GM21381 (cell line): ENCODE data around the gene ABCA13.

Experiments used
- ATAC-seq: cut with Tn5 transposase; IDR thresholded peaks from one replicate; pipeline ENCODE4 v1.9.1; 2021; ENCODE audit warnings: mild to moderate bottlenecking, moderate library complexity; ENCODE audit not compliant: unreplicated experiment

Gene ABCA13

DNA sequence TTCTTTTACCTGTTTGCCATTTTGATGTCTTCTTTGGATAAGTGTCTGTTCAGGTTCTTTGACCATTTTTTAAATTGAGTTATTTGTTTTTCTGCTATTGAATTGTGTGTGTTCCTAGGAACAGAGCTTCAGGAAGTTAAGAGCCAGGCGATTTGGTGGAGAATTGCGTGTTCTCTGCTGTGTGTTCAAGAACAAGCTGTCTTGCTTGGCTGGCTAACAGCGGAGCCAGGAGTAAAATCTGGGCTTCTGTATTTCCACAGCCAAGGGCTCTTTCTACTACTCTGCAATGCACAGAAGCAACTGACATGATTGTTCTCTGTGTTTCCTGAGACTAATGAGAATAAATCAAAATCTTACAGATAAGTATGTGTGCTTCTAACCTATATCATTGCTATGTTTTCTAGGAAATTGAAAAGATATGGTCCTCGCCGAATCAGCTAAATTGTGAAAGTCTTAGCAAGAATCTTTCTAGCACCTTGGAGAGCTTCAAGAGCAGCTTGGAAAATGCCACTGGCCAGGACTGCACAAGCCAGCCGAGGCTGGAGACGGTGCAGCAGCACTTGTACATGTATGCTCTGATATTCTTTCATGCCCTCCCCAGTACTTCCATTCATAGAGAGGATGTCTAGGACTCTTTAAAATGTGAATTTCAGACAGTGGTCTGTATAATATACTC, 124.2 kb downstream of the ABCA13 start:
- ATAC-seq = no peak

DNA sequence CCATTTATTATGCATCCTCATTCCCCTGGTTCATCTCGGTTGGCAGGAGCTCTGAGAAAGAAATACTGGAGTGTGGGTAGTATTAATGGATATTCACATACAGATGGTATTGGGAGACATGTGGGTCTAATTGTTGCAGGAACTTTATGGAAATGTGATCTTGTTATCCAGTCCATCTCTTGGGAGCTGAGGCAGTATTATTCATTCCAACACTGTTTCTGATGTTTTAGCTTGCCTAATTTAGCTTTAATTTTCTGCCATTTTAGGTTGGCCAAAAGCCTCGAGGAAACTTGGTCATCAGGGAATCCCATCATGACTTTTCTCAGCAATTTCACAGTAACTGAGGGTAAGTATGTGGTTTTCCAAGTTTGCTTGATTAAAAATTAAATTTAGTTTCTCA, 125.7 kb downstream of the ABCA13 start:
- no peak for ATAC-seq

DNA sequence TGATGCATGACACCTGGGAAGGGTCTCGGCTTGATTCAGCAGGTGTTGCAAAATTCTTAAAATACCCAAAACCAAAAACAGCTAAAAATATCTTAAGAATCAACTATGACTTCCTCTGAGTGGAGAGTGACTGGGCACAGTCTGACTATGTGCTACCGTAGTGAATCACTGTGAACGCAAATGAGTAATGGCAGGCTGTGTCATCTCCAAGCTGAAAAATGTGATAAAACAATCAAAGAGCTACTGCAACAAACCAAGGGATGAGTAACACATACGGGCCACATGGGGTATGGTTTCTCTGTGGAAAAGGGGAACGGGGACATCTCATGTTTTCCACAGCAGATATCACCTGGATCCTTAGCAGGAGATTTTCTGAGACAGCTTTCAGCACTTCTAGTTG, 127.5 kb downstream of the ABCA13 start:
- ATAC-seq = no peak

DNA sequence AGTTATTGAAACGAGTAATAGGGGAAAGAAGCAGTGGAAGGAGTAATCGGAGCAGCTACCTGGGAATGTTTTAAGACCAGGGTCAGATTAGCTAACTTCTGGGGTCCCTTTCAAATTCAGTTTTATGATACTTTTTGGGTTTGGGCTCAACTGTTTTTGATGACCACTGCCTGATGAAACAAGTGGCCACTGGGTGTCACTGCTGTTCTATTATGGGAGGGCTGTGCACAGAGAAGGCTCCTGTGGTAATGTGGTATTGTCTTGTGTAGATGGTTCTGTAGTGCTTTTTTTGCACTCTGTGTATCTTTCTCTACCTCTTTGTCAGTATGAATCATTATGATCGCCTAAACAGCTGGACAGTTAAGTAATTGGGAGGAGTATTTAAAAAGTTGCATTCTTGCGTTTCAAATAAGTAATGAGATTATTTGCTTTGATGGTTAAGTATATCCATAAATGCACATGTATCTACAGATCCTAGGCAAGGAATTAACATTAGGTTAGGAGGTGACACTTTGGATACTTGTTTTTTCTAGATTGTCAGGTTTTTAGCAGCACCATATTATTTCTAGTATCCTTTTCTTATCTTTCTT, 128.4 kb downstream of the ABCA13 start:
- peak; percentile 89 for ATAC-seq

DNA sequence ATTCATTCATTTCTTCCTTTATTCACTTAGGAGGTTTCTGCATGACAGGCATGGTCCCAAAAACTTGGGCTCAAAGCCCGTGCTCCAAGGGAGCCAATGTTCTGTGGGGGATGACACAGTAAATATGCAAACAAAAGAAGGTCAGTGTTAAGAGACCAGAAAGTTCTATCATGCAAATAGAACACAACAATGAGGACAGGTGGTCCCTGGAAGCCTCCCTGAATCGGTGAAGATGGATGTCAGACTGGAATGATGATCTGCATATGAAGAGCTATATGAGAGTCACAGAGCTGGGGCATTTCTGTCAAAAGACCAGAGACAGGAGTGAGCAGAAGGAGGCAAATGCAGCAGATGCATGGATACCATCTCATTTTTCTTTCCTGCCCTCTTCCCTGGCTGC, 129.0 kb downstream of the ABCA13 start:
- no peak for ATAC-seq

DNA sequence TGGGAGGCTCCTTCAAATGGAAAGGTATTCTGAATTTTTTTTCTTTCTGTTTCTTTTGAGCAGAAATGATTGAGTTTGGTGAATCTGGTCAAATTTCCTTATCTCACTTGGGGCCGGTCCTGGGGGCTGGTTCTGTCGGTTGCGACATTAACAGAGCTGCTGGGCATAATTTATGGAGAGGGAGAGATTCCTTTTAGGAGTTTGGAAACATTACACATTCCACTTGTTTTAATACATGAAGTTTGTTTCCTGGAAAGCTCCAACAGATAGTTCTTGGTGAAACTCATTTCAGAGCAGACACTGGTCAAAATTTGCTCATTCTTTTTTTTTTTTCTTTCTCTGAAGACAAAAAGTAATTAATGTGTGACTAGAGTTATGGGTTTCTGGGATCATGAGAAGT, 129.9 kb downstream of the ABCA13 start:
- no peak for ATAC-seq

DNA sequence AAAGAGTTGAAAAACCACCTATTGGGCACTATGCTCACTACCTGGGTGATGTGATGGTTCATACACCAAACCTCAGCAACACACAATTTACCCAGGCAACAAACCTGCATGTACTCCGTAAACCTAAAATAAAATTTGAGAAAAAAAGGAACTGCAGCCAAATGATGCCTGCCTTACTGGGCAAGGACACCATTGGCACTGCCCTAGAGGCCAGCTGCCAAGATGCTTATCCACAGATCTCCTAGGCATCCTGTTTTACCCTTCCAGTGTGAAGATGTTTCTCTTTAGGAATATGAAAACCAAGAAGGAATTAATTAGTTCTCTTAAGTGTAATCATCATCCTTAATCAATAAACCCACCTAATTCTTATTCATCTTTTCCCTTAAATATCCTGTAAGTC, 133.4 kb downstream of the ABCA13 start:
- no peak for ATAC-seq

DNA sequence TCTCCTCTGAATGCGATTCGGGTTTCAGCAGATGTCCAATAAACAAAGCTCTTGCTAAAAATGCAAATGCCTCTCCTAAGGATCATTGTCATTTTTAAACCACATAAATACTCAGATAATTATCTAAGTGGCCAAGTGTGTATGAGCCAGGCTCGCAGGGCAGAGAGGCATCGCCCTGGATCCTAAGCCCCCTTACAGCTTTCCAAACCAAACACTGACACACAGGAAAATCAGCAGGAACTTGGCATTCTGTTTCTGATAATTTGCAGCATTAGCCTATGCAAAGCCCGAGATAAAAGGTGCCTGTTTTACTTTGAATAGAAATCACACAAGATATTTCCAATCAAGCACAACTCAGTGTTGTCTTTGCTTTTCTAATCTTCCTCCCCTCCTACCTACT, 134.4 kb downstream of the ABCA13 start:
- no peak for ATAC-seq

DNA sequence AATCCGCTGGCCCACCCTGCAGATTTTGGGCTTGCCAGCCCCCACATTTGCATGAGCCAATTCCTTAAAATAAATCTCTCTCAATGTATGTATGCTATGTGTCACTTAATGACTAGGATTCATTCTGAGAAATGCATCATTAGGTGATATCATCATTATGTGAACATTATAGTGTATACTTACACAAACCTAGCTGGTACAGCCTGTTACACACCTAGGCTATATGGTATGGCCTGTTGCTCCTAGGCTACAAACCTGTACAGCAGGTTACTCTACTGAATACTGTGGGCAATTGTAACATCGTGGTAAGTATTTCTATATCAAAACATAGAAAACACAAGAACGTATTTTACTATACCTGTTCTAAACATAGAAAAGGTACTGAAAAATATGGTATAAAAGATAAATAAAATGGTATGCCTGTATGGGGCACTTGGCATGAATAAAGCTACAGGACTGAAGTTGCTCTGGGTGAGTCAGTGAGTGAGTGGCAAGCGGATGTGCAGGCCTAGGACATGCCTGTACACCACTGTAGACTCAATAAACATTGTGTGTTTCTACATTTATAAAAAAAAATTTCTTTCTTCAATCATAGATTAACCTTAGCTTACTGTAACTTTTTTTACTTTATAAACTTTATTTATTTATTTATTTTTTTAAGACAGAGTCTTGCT, 135.9 kb downstream of the ABCA13 start:
- ATAC-seq = no peak

DNA sequence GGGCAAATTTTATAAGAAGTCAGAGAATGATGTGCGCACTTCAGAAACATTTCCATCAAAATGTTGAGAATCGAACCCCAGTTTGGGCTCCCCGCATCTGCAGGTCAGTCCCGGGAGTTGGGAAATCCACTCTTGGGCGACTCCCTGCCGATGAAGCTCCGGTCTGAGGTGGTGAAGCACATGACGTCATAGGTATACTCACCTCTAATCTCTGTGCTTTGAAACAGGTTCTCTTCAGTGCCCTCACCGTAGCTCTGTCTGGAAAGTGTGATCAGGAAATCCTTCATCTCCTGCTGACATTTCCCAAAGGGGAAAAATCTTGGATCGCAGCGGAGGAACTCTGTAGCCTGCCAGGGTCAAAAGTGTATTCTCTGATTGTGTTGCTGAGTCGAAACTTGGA, 138.5 kb downstream of the ABCA13 start:
- no peak for ATAC-seq

DNA sequence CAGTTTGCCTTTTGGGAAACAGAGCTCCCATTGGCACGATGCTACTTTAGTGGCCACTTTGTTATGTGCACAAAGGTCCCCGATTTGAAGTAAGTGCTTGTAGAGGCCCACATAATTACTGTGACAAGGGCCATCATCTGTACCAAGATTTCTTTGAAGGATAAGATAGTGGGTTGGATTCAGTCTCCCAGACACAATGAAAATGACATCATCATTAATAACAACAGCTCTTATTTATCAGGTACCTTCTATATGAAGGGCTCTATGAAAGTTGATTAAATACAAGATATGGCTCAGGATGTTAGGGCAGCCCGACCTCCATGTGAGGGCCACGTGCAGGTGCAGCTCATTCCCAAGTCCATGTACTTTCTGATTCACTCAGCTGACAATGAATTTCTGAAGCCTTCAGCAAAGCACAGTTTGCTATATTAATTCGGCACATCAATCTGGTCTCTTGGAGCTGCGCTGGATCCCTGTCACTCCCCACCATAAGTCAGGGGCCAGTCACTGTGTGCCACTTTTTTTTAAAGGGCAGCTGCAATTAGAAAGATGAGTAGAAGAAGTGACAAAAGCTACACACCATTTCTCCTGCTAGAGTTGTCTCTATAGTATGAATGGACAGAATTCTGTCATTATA, 140.3 kb downstream of the ABCA13 start:
- ATAC-seq = no peak

DNA sequence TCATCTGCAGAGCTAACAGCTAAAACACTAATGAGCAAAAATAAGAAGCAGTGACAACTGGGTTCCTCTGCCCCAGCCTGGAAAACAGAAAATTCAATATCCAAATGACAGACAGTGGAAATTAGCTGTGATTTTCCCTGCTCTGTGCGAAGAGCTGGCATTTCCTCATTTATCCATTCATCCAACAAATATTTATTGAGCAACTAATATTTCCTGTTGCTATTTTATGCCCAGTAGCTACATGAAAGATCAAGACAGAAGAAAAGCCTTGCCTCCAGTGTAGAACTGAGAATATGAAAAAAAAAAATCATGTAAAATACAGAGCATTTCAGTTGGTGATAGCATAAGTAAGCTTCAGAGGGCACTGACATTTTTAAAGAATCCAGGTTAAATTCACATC, 140.9 kb downstream of the ABCA13 start:
- ATAC-seq = no peak

DNA sequence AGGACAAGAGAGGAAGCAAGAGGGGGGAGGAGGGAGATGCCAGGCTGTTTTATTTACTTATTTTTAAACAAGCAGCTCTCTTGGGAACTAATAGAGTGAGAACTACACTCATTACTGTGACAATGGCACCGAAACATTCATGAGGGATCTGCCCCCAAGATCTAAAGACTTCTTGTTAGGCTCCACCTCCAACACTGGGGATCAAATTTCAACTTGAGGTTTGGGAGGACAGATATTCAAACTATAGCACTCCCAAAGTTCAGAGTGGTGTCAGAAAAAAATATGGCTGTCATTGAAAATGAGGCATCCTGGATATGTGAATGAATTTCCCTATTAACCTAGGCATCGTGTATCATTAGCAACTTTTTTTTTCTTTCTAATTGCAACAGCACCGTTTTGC, 145.5 kb downstream of the ABCA13 start:
- ATAC-seq = no peak

DNA sequence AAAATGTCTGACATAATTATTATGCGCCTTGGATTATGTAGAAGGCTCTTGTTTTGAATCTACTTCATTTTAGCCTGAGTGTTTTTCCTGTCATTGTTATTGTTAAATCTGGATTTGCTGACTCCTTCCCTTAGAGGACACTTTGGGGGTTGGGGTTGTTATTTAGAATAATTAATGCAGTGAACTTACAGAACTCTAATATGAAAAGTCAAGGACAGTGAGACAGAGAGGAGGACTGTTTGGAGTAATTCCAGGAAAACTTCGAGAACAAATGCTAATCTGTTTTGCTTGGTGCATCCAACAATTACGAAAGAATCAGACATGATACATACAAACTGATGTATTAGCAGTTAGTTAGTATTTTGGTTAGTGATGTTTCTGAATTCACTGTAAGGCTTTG, 146.1 kb downstream of the ABCA13 start:
- no peak for ATAC-seq

DNA sequence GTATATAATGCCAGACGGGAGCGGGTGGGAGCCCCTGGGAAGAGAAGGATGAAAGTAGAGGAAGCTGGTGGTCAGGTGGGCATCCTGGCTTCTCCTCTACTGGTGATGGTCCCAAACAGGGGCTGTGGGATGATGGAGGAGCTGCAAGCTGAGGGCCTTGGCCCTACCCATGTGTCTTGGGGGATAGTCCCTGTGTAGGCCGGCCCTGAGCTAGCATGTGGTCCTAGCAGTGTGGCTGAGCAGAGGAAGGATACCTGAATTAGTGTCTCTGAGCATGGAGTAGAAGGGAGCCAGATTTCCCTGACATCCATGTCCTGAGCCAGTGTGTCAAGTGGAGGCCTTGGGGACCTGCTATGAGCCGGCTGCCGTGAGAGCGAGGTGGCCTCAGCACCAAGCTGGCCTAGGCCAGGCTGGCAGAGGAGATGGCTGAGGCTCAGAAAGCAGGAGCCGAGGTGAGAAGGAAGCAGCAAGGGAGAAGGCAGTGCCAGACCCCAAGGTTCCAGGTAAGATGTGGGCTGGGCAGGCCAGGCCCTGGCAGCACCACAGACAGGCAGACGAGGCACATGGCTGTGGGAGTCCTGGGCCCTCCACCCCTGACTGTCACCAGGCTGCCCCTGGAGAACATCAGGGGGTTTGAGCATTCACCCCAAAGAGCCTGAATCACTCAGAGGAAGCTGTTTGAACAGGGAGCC, 150.2 kb downstream of the ABCA13 start:
- ATAC-seq = no peak

DNA sequence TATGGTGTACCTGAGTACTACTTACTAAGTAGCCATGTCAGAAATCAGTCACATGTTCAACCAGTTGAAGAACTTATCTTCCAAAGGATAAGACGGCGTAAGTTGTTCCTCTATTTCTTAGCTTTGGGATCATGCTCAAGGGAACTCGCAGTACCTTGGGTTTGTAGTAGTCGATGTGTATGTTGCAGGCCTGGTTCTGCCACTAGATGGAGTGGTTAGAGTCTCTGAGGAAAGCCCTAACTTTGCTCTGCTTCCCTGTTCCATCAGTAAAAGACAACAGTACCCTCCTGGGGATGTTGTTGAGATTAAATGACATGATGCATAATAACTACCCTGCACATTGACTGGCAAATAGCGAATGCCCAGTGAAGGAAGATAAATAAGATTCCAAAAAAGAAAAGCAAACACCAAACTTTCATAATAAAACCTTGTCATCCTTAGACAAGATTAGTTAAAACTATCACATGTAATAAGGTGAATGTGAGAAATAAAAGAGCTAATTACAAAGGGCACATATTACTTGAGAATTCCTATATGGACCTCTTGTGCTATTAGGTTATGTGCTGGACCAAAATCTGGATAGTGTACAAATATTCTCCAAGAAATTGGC, 165.9 kb downstream of the ABCA13 start:
- no peak for ATAC-seq

DNA sequence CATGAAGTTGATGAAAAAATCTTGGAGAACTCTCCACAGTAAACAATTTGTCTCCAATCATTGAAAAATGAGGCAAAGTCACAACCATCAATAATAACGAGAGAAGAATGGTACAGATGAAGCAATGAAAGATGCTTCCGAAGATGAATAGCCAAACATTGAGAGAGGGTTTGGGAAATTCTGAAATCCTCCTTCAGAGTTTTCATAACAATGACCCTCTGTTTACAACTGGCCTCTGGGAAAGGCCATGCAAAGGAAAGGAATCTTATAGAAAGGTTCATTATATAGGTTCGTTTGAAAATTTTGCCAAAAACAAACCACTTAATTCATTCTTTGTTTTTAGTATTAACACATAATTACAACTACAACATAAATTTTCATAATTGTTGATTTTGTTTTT, 166.5 kb downstream of the ABCA13 start:
- ATAC-seq = no peak

DNA sequence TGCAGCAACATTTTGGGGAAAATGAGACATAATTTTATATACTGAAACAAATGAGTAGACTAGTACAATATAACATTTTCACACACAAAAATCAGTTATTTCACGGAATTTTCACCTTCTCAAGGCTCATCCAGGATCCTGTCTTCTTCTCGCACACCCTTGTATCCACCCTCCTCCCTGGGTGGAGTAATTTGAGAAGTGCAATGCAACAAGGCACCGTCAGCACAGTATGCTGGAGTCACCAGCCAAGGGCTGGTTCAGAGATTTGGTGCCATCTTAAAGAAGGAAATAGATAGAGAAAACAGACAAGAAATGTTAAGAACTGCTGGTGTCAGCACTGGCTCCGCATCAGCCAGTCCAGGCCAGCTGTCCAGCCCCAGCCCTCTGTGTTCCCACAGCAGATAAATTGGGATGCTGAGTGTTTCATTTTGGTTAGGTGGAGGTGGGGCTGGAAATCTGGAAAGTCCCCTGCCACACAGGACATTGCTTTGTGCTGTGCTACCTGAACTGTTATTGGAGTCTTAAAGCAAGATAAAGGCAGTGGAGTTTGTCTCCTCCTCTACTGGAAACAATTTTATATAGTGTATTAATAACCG, 176.1 kb downstream of the ABCA13 start:
- no peak for ATAC-seq

DNA sequence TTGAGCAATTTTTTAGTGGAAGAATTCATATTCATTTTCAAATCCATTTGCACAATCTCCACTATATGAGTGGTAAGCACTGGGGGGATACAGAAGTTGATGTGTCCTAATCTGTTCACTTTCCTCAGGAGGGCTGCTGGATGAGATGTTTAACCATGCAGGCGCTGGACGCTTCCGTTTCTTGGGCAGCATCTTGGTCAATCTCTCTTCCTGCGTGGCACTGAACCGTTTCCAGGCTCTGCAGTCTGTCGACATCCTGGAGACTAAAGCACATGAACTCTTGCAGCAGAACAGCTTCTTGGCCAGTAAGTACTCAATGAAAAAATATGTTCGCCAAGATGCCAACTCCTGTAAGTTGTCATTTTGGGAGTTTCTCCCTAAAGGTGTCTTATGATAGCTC, 179.3 kb downstream of the ABCA13 start:
- ATAC-seq = no peak

DNA sequence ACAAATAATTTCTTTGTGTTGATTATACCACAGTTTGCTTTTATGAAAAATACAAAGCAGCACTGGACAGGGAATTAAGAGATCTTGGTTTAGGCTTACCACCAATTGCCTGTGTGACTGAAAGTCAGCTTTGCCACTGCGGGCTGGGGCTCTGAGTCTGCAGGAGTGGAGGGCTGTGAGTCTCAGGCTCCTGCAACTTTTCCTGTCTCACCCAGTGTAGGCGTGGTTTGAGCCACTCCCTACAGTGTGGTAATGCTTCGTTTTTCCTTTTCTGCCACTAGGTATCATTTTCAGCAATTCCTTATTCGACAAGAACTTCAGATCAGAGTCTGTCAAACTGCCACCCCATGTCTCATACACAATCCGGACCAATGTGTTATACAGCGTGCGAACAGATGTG, 180.6 kb downstream of the ABCA13 start:
- no peak for ATAC-seq

DNA sequence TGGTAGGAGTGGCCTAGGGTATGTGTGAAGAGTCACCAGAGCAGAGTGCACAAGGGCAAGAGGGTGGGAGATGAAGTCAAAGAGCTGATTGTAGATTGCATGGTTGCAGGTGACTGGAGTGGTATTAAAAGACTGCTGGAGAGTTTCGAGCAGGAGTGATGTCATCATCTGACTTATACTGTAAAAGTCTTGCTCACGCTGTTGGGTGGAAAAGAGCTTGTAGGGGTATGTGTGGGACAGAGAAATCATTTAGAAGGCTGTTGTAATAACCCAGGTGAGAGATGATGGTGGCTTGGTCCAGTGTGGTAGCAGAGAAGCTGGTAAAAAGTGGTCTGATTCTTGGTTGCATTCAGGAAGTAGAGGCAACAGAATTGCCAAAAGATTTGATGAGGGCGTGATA, 184.1 kb downstream of the ABCA13 start:
- no peak for ATAC-seq
